ENCODE results near the gene PTCD2. TPM values are rescaled to one million over a fixed set of nuclear protein-coding genes. Genes with fewer than 3 reads are reported as not detected.

The PTCD2 gene
- total RNA-seq, 1 experiment from 2014 or later = 19.3 TPM

DNA sequence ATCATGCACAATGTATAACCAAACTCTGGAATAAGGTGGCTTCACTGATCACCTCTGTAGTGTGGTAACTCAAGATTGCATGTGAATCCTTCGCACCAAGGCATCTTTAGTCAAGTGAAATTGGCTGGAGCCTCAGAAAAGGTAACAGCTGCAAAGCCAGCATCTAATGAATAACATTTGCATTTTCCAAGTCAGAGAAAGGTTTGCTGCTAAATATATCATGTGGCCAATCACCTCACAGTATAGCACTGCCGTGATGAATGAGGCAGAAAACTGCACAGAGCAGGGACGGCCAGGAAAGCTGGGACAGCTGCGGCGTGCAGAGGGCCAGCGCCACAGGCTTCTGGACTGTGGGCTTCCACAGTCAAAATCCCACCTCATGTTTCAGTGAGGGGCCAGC, 18.6 kb upstream of the PTCD2 start (continued):
- TF ChIP-seq, protein P1, sequence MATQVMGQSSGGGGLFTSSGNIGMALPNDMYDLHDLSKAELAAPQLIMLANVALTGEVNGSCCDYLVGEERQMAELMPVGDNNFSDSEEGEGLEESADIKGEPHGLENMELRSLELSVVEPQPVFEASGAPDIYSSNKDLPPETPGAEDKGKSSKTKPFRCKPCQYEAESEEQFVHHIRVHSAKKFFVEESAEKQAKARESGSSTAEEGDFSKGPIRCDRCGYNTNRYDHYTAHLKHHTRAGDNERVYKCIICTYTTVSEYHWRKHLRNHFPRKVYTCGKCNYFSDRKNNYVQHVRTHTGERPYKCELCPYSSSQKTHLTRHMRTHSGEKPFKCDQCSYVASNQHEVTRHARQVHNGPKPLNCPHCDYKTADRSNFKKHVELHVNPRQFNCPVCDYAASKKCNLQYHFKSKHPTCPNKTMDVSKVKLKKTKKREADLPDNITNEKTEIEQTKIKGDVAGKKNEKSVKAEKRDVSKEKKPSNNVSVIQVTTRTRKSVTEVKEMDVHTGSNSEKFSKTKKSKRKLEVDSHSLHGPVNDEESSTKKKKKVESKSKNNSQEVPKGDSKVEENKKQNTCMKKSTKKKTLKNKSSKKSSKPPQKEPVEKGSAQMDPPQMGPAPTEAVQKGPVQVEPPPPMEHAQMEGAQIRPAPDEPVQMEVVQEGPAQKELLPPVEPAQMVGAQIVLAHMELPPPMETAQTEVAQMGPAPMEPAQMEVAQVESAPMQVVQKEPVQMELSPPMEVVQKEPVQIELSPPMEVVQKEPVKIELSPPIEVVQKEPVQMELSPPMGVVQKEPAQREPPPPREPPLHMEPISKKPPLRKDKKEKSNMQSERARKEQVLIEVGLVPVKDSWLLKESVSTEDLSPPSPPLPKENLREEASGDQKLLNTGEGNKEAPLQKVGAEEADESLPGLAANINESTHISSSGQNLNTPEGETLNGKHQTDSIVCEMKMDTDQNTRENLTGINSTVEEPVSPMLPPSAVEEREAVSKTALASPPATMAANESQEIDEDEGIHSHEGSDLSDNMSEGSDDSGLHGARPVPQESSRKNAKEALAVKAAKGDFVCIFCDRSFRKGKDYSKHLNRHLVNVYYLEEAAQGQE (IDR thresholded peaks at IDR 0.05; ENCODE audit: low read depth) = no peak
- TF ChIP-seq SIN3A (IDR thresholded peaks at IDR 0.05; ENCODE audit: low read depth) = no peak

DNA sequence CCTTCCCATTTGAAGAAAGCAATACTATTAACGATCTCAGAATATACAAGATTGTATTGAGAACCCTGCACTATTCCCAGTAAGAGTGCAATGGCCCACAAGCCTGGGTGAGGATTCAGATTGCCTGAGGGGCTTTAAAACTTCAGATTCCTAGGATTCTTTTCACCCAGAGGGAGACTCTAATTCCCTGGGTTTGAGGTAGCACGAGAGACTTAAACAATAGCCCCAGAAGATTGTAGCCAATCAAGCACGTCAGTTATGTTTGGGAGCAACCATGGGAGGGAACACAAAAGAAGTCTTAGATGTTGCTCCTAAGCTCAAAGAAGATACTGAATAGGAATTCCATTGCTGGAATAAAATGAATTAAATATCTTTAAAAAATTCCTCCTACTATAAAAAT, 18.0 kb upstream of the PTCD2 start:
- Histone ChIP-seq H3K9me3 (ENCODE audit: control insufficient read depth in 1 of 2, insufficient read depth in 1 of 2, low read depth in 1 of 2, low read length in 2 of 2) (no peaks in the 10 kb centered on the region), H3K9ac (ENCODE audit: low read length) (no peak overlapping the region), H3K4me3 (replicated peaks in 1 of 2; ENCODE audit: low read depth in 1 of 2, low read length in 2 of 2) (no peak overlapping the region), H3K36me3 (ENCODE audit: control insufficient read depth in 1 of 2, insufficient read depth in 2 of 2, low read length in 2 of 2) (peaks cover 0 to 10% of the 10 kb centered on the region in 2 experiments; a peak in 1 of 4 replicates), H3K79me2 (ENCODE audit: insufficient read depth, low read length) (peaks cover 95% of the 10 kb centered on the region), H3K4me2 (ENCODE audit: low read length) (no peak overlapping the region), H3K27ac (ENCODE audit: low read depth, low read length) (no peak overlapping the region), H2AFZ (ENCODE audit: low read depth, low read length, poor library complexity, severe bottlenecking) (no peak overlapping the region), H3K4me1 (ENCODE audit: control insufficient read depth in 1 of 2, insufficient read depth in 2 of 2, low read length in 2 of 2) (no peaks in the 10 kb centered on the region; a peak in 2 of 4 replicates), H3K9me2 (ENCODE audit: insufficient read depth) (no peaks in the 10 kb centered on the region), H4K20me1 (ENCODE audit: insufficient read depth) (peaks cover 10% of the 10 kb centered on the region; the same call in 1 of the 2 replicates), H3K27me3 (ENCODE audit: insufficient read depth, low read length) (no peaks in the 10 kb centered on the region)
- TF ChIP-seq ELF1 (IDR thresholded peaks at IDR 0.05; ENCODE audit: borderline replicate concordance, low read depth) (no peak), SIN3A (IDR thresholded peaks at IDR 0.05; ENCODE audit: low read depth) (no peak), FOSL1 (IDR thresholded peaks at IDR 0.05; ENCODE audit: low read depth) (no peak), TCF7L2 (IDR thresholded peaks at IDR 0.05; ENCODE audit: borderline replicate concordance, extremely low read depth, insufficient read depth, insufficient read length) (no peak), EGR1 (IDR thresholded peaks at IDR 0.05; ENCODE audit: low read depth) (no peak), CEBPB (IDR thresholded peaks at IDR 0.05; ENCODE audit: low read depth) (no peak), EZH2phosphoT487 (IDR thresholded peaks at IDR 0.05; ENCODE audit: borderline replicate concordance) (no peak), YY1 (IDR thresholded peaks at IDR 0.05; ENCODE audit: extremely low read depth, insufficient replicate concordance, low read depth, low read length) (no peak)
- TF ChIP-seq, protein P2, sequence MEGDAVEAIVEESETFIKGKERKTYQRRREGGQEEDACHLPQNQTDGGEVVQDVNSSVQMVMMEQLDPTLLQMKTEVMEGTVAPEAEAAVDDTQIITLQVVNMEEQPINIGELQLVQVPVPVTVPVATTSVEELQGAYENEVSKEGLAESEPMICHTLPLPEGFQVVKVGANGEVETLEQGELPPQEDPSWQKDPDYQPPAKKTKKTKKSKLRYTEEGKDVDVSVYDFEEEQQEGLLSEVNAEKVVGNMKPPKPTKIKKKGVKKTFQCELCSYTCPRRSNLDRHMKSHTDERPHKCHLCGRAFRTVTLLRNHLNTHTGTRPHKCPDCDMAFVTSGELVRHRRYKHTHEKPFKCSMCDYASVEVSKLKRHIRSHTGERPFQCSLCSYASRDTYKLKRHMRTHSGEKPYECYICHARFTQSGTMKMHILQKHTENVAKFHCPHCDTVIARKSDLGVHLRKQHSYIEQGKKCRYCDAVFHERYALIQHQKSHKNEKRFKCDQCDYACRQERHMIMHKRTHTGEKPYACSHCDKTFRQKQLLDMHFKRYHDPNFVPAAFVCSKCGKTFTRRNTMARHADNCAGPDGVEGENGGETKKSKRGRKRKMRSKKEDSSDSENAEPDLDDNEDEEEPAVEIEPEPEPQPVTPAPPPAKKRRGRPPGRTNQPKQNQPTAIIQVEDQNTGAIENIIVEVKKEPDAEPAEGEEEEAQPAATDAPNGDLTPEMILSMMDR (IDR thresholded peaks at IDR 0.05 in 2 of 3, conservative IDR thresholded peaks at IDR 0.05 in 1 of 3; ENCODE audit: borderline replicate concordance in 1 of 3, insufficient read depth in 1 of 3, low read depth in 2 of 3, low read length in 2 of 3) = no peak
- TF ChIP-seq, protein P3, sequence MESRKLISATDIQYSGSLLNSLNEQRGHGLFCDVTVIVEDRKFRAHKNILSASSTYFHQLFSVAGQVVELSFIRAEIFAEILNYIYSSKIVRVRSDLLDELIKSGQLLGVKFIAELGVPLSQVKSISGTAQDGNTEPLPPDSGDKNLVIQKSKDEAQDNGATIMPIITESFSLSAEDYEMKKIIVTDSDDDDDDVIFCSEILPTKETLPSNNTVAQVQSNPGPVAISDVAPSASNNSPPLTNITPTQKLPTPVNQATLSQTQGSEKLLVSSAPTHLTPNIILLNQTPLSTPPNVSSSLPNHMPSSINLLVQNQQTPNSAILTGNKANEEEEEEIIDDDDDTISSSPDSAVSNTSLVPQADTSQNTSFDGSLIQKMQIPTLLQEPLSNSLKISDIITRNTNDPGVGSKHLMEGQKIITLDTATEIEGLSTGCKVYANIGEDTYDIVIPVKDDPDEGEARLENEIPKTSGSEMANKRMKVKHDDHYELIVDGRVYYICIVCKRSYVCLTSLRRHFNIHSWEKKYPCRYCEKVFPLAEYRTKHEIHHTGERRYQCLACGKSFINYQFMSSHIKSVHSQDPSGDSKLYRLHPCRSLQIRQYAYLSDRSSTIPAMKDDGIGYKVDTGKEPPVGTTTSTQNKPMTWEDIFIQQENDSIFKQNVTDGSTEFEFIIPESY (IDR thresholded peaks at IDR 0.05; ENCODE audit: extremely low read depth, insufficient replicate concordance, low read length) = no peak
- no TSS peak for BruUV-seq (replicated peaks)
- no peak for DNase-seq (ENCODE audit: low read depth, low spot score)
- ChIA-PET POLR2A (no interaction called here), RAD21 (ENCODE audit: low non-redundant PET in 1 of 2, low total read pairs in 2 of 2, uncharacterized antibody in 2 of 2, unreplicated experiment in 2 of 2) (no interaction called here), CTCF (interaction anchor here (1.3 kb wide), 1 partner anchor 13 kb away, joined by 4 read pairs; no protein-coding TSS in a partner anchor)
- intact Hi-C loops (cut with micrococcal nuclease) = no loop called here
- ATAC-seq = no peak

All from HCT116 (cell line).